Measurements from ENCODE around the gene SASH1.

DNA sequence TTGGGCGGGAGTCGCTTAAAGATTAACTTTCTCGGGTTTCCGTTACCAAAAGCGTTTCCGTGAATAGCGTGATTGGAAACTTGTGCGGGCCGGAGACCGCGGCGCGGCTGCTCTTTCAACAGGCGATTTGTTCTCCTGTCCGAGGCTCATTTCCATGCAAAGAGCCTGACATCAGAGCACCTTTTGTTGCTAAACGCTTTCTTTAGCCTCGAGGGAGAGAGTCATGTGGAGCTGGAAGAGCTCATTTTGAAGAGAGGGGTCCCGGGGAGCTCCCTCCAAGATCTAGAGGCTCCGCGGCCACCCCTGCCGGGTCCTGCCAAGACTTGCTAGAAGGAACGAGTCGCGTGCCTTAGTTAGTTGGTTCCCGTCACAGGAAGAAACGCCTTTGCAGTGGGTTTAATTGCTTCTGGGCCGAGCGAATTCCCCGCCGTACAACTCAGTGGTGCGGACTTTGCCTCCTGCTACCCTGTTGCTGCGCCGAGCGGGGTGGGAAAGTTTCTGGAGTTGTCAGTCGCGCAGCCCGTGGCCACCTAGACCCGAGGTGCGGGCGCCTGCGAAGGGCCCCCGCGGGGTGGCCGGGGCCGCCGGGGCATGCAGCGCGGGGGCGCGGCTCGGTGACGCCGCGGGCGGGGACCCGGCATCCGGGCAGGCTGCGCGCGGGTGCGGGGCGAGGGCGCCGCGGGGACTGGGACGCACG lies at the start of gene SASH1:
- TF ChIP-seq, protein P1, sequence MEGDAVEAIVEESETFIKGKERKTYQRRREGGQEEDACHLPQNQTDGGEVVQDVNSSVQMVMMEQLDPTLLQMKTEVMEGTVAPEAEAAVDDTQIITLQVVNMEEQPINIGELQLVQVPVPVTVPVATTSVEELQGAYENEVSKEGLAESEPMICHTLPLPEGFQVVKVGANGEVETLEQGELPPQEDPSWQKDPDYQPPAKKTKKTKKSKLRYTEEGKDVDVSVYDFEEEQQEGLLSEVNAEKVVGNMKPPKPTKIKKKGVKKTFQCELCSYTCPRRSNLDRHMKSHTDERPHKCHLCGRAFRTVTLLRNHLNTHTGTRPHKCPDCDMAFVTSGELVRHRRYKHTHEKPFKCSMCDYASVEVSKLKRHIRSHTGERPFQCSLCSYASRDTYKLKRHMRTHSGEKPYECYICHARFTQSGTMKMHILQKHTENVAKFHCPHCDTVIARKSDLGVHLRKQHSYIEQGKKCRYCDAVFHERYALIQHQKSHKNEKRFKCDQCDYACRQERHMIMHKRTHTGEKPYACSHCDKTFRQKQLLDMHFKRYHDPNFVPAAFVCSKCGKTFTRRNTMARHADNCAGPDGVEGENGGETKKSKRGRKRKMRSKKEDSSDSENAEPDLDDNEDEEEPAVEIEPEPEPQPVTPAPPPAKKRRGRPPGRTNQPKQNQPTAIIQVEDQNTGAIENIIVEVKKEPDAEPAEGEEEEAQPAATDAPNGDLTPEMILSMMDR (IDR thresholded peaks at IDR 0.05; ENCODE audit: insufficient read depth, low read length, poor library complexity, severe bottlenecking) = no peak
- no peak for TF ChIP-seq EZH2phosphoT487 (conservative IDR thresholded peaks at IDR 0.05; ENCODE audit: low read length)

All from SU-DHL-6 (cell line).